GM18867 (cell line): ENCODE results near the gene FOXQ1.
"Not testable (repeated sequence)": the region's sequence is repeated elsewhere in the genome, so short reads cannot be mapped to it uniquely, and the experiment has no call there.

Source experiments
- ATAC-seq: cut with Tn5 transposase; IDR thresholded peaks from one replicate; pipeline ENCODE4 v1.9.1; 2021; ENCODE audit warnings: mild to moderate bottlenecking, moderate library complexity; ENCODE audit not compliant: unreplicated experiment

FOXQ1 gene

DNA sequence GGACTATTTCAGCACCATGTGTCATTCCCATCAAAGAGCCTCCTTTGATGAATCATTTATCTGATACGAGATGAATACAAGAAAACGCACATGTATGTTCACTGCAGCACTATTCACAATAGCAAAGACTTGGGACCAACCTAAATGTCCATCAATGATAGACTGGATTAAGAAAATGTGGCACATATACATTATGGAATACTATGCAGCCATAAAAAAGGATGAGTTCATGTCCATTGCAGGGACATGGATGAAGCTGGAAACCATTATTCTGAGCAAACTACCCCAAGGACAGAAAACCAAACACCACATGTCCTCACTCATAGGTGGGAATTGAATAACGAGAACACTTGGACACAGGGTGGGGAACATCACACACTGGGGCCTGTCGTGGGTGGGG, 49.8 kb downstream of the FOXQ1 start:
- not testable (repeated sequence) for ATAC-seq

DNA sequence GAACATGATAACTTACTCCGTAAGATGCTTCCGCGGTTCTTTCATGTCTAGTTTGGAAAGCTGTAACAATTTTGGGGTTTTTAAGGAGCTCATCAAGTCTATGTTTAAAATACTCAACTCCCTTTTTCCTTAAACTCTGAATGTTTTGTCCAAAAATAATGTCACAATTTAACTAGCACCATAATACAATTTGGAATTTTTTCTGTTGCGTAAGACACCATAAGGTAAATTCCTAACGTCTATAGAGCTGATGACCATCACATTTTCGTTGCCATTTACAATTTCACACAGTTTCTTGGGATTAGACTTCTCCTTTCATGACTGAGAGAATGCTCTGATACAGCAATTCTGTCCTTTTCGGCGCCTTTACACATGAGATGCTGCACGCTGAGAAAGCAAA, 50.7 kb downstream of the FOXQ1 start:
- ATAC-seq: no peak

DNA sequence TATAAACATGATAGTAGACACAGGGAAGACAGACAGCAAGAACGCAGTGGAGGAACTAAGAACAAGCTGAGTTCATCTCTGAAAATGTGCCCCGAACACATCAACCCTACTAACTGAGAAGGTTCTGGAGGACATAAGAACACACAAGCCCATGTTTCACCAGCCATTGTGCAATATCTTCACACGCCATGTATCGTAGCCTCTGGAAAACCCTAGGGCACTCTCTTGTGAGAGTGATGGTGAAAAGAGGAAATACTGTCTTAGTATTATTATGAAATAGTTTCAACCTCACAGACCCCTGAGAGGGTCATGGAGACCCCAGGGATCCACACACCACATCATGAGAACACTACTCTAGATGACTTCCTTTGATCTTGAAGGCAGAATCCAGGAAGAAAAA, 51.4 kb downstream of the FOXQ1 start:
- ATAC-seq: no peak

DNA sequence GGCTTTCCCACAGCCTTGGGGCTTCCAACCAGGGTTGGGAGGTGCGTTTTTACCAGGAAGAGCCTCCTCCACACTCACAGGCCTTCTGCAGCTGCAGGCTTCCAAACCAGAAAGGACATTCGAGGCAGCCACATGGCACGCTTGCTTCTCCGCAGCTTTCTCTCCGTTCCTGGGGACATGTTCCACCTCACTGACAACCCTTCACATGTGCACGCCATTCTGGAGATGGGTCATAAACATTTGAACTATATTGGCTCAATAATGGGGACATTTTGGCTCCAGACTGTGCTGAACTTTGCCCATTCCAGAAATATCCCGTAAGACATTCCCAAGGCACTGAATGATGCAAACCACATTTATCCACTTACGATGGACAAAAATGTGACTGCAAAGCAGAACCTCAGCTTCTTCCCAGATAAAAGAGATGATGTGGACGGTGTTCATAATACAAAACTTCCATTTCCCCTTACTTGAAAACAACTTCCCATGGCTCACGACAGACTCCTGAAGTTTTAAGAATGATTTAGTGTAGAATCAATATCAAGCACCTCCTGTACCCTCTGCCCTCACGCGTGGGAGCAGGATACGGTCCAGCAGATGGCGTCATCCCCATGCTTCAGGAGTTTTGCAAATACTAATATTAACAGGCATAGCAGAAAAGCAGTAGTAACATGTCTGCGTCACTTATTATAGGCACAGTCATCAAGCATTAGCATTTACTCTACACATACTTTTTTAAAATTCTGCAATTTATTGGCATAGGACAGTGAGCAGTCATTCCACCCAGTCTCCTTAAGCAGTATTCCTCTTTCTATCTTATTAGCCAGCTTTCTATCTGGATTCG, 52.1 kb downstream of the FOXQ1 start:
- no peak for ATAC-seq
